ENCODE results near the gene WFDC6. TPM values are rescaled to one million over a fixed set of nuclear protein-coding genes. Genes with fewer than 3 reads are reported as not detected.

Gene WFDC6
- total and polyA plus RNA-seq, 8 donors = not detected

GRCh38 chr20:45555198-45555597 is 15.9 kb upstream of the WFDC6 start:
- no peak for TF ChIP-seq CTCF (IDR thresholded peaks at IDR 0.05)
- no peak for DNase-seq

GRCh38 chr20:45552456-45552855 is 13.2 kb upstream of the WFDC6 start:
- intact Hi-C loops (cut with DNase I) = no loop called here
- no peak for ATAC-seq
- Histone ChIP-seq H3K27me3 (peaks cover 0 to 10% of the 10 kb centered on the region in 2 donors), H3K4me1 (no peaks in the 10 kb centered on the region), H3K9me3 (no peaks in the 10 kb centered on the region), H3K27ac (no peak overlapping the region), H3K4me3 (no peak overlapping the region), H3K36me3 (no peaks in the 10 kb centered on the region)
- TF ChIP-seq CTCF (IDR thresholded peaks at IDR 0.05) = no peak
- DNase-seq = no peak

More at GRCh38 chr20:45555198-45555597, 15.9 kb upstream of the WFDC6 start:
- H3K4me3 ChIP-seq = no peak overlapping the region
- H3K36me3 ChIP-seq = no peaks in the 10 kb centered on the region
- no peak for ATAC-seq
- H3K27me3 ChIP-seq = no peaks in the 10 kb centered on the region
- H3K9me3 ChIP-seq = no peaks in the 10 kb centered on the region
- H3K4me1 ChIP-seq = no peaks in the 10 kb centered on the region
- intact Hi-C loops (cut with DNase I) = no loop called here
- H3K27ac ChIP-seq = no peak overlapping the region

GRCh38 chr20:45550765-45551164 is 11.5 kb upstream of the WFDC6 start:
- no peaks in the 10 kb centered on the region for H3K9me3 ChIP-seq
- no peaks in the 10 kb centered on the region for H3K36me3 ChIP-seq
- DNase-seq (no peak), ATAC-seq (no peak)
- H3K27ac ChIP-seq = no peak overlapping the region
- no peaks in the 10 kb centered on the region for H3K4me1 ChIP-seq
- no peak overlapping the region for H3K4me3 ChIP-seq
- H3K27me3 ChIP-seq = peaks cover 0 to 14% of the 10 kb centered on the region in 2 donors
- no peak for TF ChIP-seq CTCF (IDR thresholded peaks at IDR 0.05)
- intact Hi-C loops (cut with DNase I) = no loop called here

GRCh38 chr20:45548410-45548809 is 9.1 kb upstream of the WFDC6 start:
- intact Hi-C loops (cut with DNase I) = no loop called here
- ATAC-seq (no peak), DNase-seq (no peak)
- no peak for TF ChIP-seq CTCF (IDR thresholded peaks at IDR 0.05)
- H3K27ac ChIP-seq = no peak overlapping the region
- no peaks in the 10 kb centered on the region for H3K9me3 ChIP-seq
- no peaks in the 10 kb centered on the region for H3K36me3 ChIP-seq
- no peak overlapping the region for H3K4me3 ChIP-seq
- peaks cover 0 to 22% of the 10 kb centered on the region in 2 donors for H3K27me3 ChIP-seq
- no peaks in the 10 kb centered on the region for H3K4me1 ChIP-seq

- no peak for TF ChIP-seq CTCF (IDR thresholded peaks at IDR 0.05)
- DNase-seq = no peak
Measured at GRCh38 chr20:45547206-45547770, 8.0 kb upstream of the WFDC6 start, which contains the start of gene EPPIN. Gene EPPIN (minus strand): TSS chr20:45547401. CDS start chr20:45547357, 44 bp downstream.

More at GRCh38 chr20:45547206-45547770, 8.0 kb upstream of the WFDC6 start, which contains the start of gene EPPIN:
- Histone ChIP-seq H3K36me3 (no peaks in the 10 kb centered on the region), H3K27me3 (peaks cover 0 to 22% of the 10 kb centered on the region in 2 donors), H3K4me1 (no peaks in the 10 kb centered on the region), H3K27ac (no peak within 1 kb of the TSS), H3K4me3 (no peak within 1 kb of the TSS), H3K9me3 (no peaks in the 10 kb centered on the region)
- intact Hi-C loops (cut with DNase I) = no loop called here
- ATAC-seq = no peak

Measured in left lung (tissue), 10 donors.